HG02885 (cell line): ENCODE data around the gene RNF14.

Experiments
- ATAC-seq: cut with Tn5 transposase; IDR thresholded peaks from one replicate; pipeline ENCODE4 v1.9.1; 2021; ENCODE audit warnings: mild to moderate bottlenecking; ENCODE audit not compliant: unreplicated experiment, poor library complexity

Gene RNF14

GRCh38 chr5:141945511-141946051, 23.3 kb upstream of the RNF14 start:
- ATAC-seq = no peak

GRCh38 chr5:141947316-141947715, 21.6 kb upstream of the RNF14 start:
- no peak for ATAC-seq

- ATAC-seq = no peak
Observed at GRCh38 chr5:141948812-141949211, 20.1 kb upstream of the RNF14 start.

- ATAC-seq = no peak
Observed at GRCh38 chr5:141949511-141949910, 19.4 kb upstream of the RNF14 start.

GRCh38 chr5:141950207-141951005, 18.5 kb upstream of the RNF14 start:
- ATAC-seq = no peak

- ATAC-seq = peak; percentile 93
Observed at GRCh38 chr5:141951332-141951781, 17.5 kb upstream of the RNF14 start.

- no peak for ATAC-seq
Observed at GRCh38 chr5:141952020-141952419, 16.9 kb upstream of the RNF14 start.

GRCh38 chr5:141954194-141954593, 14.7 kb upstream of the RNF14 start:
- ATAC-seq = no peak

GRCh38 chr5:141957367-141957996, 11.4 kb upstream of the RNF14 start:
- no peak for ATAC-seq

- ATAC-seq = no peak
Observed at GRCh38 chr5:141958113-141958512, 10.8 kb upstream of the RNF14 start, which contains the start of gene PCDH12. TSS of gene PCDH12 (minus strand) at chr5:141958202. CDS start at chr5:141957851, 351 bp downstream.

GRCh38 chr5:141958546-141959172, 10.2 kb upstream of the RNF14 start:
- ATAC-seq = no peak

- ATAC-seq = no peak
Observed at GRCh38 chr5:141960018-141960417, 8.9 kb upstream of the RNF14 start.

- ATAC-seq = peak; percentile 96
Observed at GRCh38 chr5:141960449-141961323, 8.2 kb upstream of the RNF14 start.

GRCh38 chr5:141961466-141961865, 7.4 kb upstream of the RNF14 start:
- ATAC-seq = no peak

GRCh38 chr5:141963701-141964100, 5.2 kb upstream of the RNF14 start:
- no peak for ATAC-seq

GRCh38 chr5:141965071-141965470, 3.8 kb upstream of the RNF14 start:
- no peak for ATAC-seq

GRCh38 chr5:141966275-141966962, 2.5 kb upstream of the RNF14 start:
- ATAC-seq = no peak

- no peak for ATAC-seq
Observed at GRCh38 chr5:141966963-141967333, 2.0 kb upstream of the RNF14 start.
